SK-N-SH treated with all-trans-retinoic acid at 6 μM for 48 hours (cell line): ENCODE results near the gene FOXD4.
"Not testable (repeated sequence)": the region's sequence is repeated elsewhere in the genome, so short reads cannot be mapped to it uniquely, and the experiment has no call there.

Experiments
- ARNTL ChIP-seq: fragments of 450-650 bp; formaldehyde crosslinking; IDR thresholded peaks from 2 replicates; pipeline ENCODE4 v1.5.0; 2020; ENCODE audit warnings: low read depth, mild to moderate bottlenecking, moderate library complexity, borderline replicate concordance
- BACH2 ChIP-seq: fragments of 250-450 bp; sonication (Bioruptor Pico); IDR thresholded peaks from 2 replicates; pipeline ENCODE4 v1.9.0; 2021; ENCODE audit warnings: mild to moderate bottlenecking, borderline replicate concordance
- CREB5 ChIP-seq: fragments of 250-450 bp; sonication (Bioruptor Pico); IDR thresholded peaks from 2 replicates; pipeline ENCODE4 v1.5.1; 2020; ENCODE audit warnings: low read depth, mild to moderate bottlenecking, moderate library complexity
- ESRRG ChIP-seq: fragments of 250-450 bp; sonication (Bioruptor Pico); IDR thresholded peaks from 2 replicates; pipeline ENCODE4 v1.6.1; 2021; ENCODE audit warnings: mild to moderate bottlenecking
- GLIS3 ChIP-seq: fragments of 250-450 bp; sonication (Bioruptor Pico); IDR thresholded peaks from 2 replicates; pipeline ENCODE4 v1.5.0; 2020; ENCODE audit warnings: mild to moderate bottlenecking, moderate library complexity
- ISL1 ChIP-seq: fragments of 250-450 bp; sonication (Bioruptor Pico); IDR thresholded peaks from 2 replicates; pipeline ENCODE4 v2.1.2; 2022; ENCODE audit warnings: mild to moderate bottlenecking, moderate library complexity
- PATZ1 ChIP-seq: fragments of 250-450 bp; sonication (Bioruptor Pico); IDR thresholded peaks from 2 replicates; pipeline ENCODE4 v1.8.0; 2020; ENCODE audit warnings: mild to moderate bottlenecking, moderate library complexity, borderline replicate concordance
- POU6F1 ChIP-seq: fragments of 250-450 bp; sonication (Bioruptor Pico); IDR thresholded peaks from 2 replicates; pipeline ENCODE4 v1.8.0; 2021; ENCODE audit warnings: low read depth, mild to moderate bottlenecking, moderate library complexity, borderline replicate concordance
- RARB ChIP-seq: fragments of 250-450 bp; sonication (Bioruptor Pico); IDR thresholded peaks from 2 replicates; pipeline ENCODE4 v1.8.0; 2021; ENCODE audit warnings: mild to moderate bottlenecking, moderate library complexity
- TOX ChIP-seq: fragments of 250-450 bp; sonication (Bioruptor Pico); IDR thresholded peaks from 2 replicates; pipeline ENCODE4 v1.8.0; 2021; ENCODE audit warnings: mild to moderate bottlenecking, moderate library complexity, borderline replicate concordance
- ZC3H10 ChIP-seq: fragments of 250-450 bp; sonication (Bioruptor Pico); IDR thresholded peaks from 2 replicates; pipeline ENCODE4 v1.5.1; 2021; ENCODE audit warnings: mild to moderate bottlenecking, moderate library complexity
- ZFP3 ChIP-seq: fragments of 250-450 bp; sonication (Bioruptor Pico); IDR thresholded peaks from 2 replicates; pipeline ENCODE4 v1.5.0; 2020; ENCODE audit warnings: mild to moderate bottlenecking, moderate library complexity
- ZNF8 ChIP-seq: fragments of 450-650 bp; formaldehyde crosslinking; IDR thresholded peaks from 2 replicates; pipeline ENCODE4 v1.5.0; 2020; ENCODE audit warnings: mild to moderate bottlenecking, moderate library complexity

- TF ChIP-seq ESRRG; TOX; PATZ1 (CRISPR knock-in tag); RARB; ZFP3 (CRISPR knock-in tag); POU6F1; ARNTL (CRISPR knock-in tag); ZC3H10 (CRISPR knock-in tag); BACH2 (CRISPR knock-in tag); ZNF8 (CRISPR knock-in tag); CREB5 (CRISPR knock-in tag); ISL1; GLIS3 (CRISPR knock-in tag): not testable (repeated sequence)
Measured at GRCh38 chr9:151173-151572, 33.0 kb upstream of the FOXD4 start.
